MM.1S (cell line): ENCODE measurements around the gene NFRKB.
"Not testable (repeated sequence)": the region's sequence is repeated elsewhere in the genome, so short reads cannot be mapped to it uniquely, and the experiment has no call there.

Experiments
- DNase-seq: peaks from one replicate; pipeline ENCODE4 v3.0.0-alpha.2; 2015
- H2AFZ ChIP-seq: fragments of 300-600 bp; sonication (generic); 2 replicates; pipeline ENCODE4 v1.6.0; 2016; ENCODE audit warnings: antibody characterized with exemption, low read length
- H3F3A ChIP-seq: fragments of 300-600 bp; sonication (generic); 2 replicates; pipeline ENCODE4 v1.6.1; 2016; ENCODE audit warnings: mild to moderate bottlenecking, antibody characterized with exemption, low read length, moderate library complexity, mixed read lengths; ENCODE audit not compliant: insufficient read depth
- H3K27ac ChIP-seq: fragments of 300-600 bp; sonication (generic); 2 replicates; pipeline ENCODE4 v1.5.1; 2016; ENCODE audit warnings: mild to moderate bottlenecking, low read length
- H3K27me3 ChIP-seq: fragments of 300-600 bp; sonication (generic); replicated peaks from 2 replicates; pipeline ENCODE4 v1.6.0; 2016; ENCODE audit warnings: low read length; ENCODE audit not compliant: insufficient read depth
- H3K36me3 ChIP-seq: fragments of 300-600 bp; sonication (generic); replicated peaks from 2 replicates; pipeline ENCODE4 v1.6.1; 2016; ENCODE audit warnings: mild to moderate bottlenecking, low read length, mixed read lengths; ENCODE audit not compliant: insufficient read depth
- H3K4me1 ChIP-seq: fragments of 300-600 bp; sonication (generic); 2 replicates; pipeline ENCODE4 v1.6.1; 2016; ENCODE audit warnings: low read length, mixed read lengths
- H3K4me2 ChIP-seq: fragments of 300-600 bp; sonication (generic); 2 replicates; pipeline ENCODE4 v1.6.0; 2016; ENCODE audit warnings: low read depth, low read length
- H3K4me3 ChIP-seq: fragments of 300-600 bp; sonication (generic); 2 replicates; pipeline ENCODE4 v1.5.1; 2016; ENCODE audit warnings: low read length, mixed read lengths
- H3K79me2 ChIP-seq: fragments of 300-600 bp; sonication (generic); 2 replicates; pipeline ENCODE4 v1.6.1; 2016; ENCODE audit warnings: mixed run types, low read length, mixed read lengths
- H3K9ac ChIP-seq: fragments of 300-600 bp; sonication (generic); 2 replicates; pipeline ENCODE4 v1.6.1; 2016; ENCODE audit warnings: low read length, mixed read lengths
- H3K9me2 ChIP-seq: fragments of 300-600 bp; sonication (generic); replicated peaks from 2 replicates; pipeline ENCODE4 v1.6.1; 2016; ENCODE audit warnings: mild to moderate bottlenecking, low read length, mixed read lengths; ENCODE audit not compliant: insufficient read depth
- H3K9me3 ChIP-seq: fragments of 300-600 bp; sonication (generic); replicated peaks from 2 replicates; pipeline ENCODE4 v1.6.1; 2016; ENCODE audit warnings: mild to moderate bottlenecking, low read length, mixed read lengths; ENCODE audit not compliant: insufficient read depth
- H4K20me1 ChIP-seq: fragments of 300-600 bp; sonication (generic); 2 replicates; pipeline ENCODE4 v1.6.1; 2016; ENCODE audit warnings: mild to moderate bottlenecking, low read length, moderate library complexity, mixed read lengths; ENCODE audit not compliant: insufficient read depth
- CTCF ChIP-seq: fragments of 300-600 bp; sonication (generic); IDR thresholded peaks from 2 replicates; pipeline ENCODE4 v1.5.1; 2016; ENCODE audit warnings: antibody characterized with exemption, low read length, mixed read lengths
- EZH2 ChIP-seq: fragments of 300-600 bp; sonication (generic); optimal IDR thresholded peaks from 2 replicates; pipeline ENCODE3; 2017; ENCODE audit warnings: low read depth, mild to moderate bottlenecking, antibody characterized with exemption, low read length, mixed read lengths
- EZH2phosphoT487 ChIP-seq: fragments of 300-600 bp; sonication (generic); IDR thresholded peaks from 2 replicates; pipeline ENCODE4 v1.6.1; 2018; ENCODE audit warnings: antibody characterized with exemption, low read length

The NFRKB gene

GRCh38 chr11:129852125-129852740, 43.1 kb downstream of the NFRKB start:
- no peak overlapping the region for H3K4me2 ChIP-seq
- no peaks in the 10 kb centered on the region for H3K9me2 ChIP-seq
- no peak for DNase-seq

GRCh38 chr11:129849447-129850130, 45.8 kb downstream of the NFRKB start:
- Histone ChIP-seq H2AFZ (no peak overlapping the region), H3K9me3 (no peaks in the 10 kb centered on the region), H3K79me2 (no peaks in the 10 kb centered on the region), H3K27me3 (no peaks in the 10 kb centered on the region), H3K4me2 (no peak overlapping the region), H4K20me1 (no peaks in the 10 kb centered on the region), H3F3A (peaks cover 4% of the 10 kb centered on the region; the same call in 1 of the 2 replicates), H3K9ac (no peak overlapping the region), H3K36me3 (no peaks in the 10 kb centered on the region), H3K9me2 (no peaks in the 10 kb centered on the region), H3K27ac (no peak overlapping the region), H3K4me3 (no peak overlapping the region), H3K4me1 (peaks cover 6% of the 10 kb centered on the region)
- no peak for DNase-seq
- no peak for TF ChIP-seq EZH2
- TF ChIP-seq CTCF: no peak
- no peak for TF ChIP-seq EZH2phosphoT487

More at GRCh38 chr11:129852125-129852740, 43.1 kb downstream of the NFRKB start:
- Histone ChIP-seq H3K36me3 (no peaks in the 10 kb centered on the region), H2AFZ (no peak overlapping the region), H3F3A (no peaks in the 10 kb centered on the region), H3K9me3 (no peaks in the 10 kb centered on the region), H3K79me2 (no peaks in the 10 kb centered on the region), H3K9ac (no peak overlapping the region), H4K20me1 (no peaks in the 10 kb centered on the region), H3K4me3 (no peak overlapping the region), H3K27me3 (no peaks in the 10 kb centered on the region), H3K4me1 (no peaks in the 10 kb centered on the region), H3K27ac (no peak overlapping the region)
- TF ChIP-seq EZH2 (no peak), CTCF (no peak), EZH2phosphoT487 (no peak)

DNA sequence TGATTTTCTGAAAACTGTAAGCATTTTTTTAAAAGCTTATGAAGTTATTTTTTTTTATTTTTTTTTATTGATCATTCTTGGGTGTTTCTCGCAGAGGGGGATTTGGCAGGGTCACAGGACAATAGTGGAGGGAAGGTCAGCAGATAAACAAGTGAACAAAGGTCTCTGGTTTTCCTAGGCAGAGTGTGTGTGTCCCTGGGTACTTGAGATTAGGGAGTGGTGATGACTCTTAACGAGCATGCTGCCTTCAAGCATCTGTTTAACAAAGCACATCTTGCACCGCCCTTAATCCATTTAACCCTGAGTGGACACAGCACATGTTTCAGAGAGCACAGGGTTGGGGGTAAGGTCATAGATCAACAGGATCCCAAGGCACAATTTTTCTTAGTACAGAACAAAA, 48.0 kb downstream of the NFRKB start:
- H3K36me3 ChIP-seq, H3K4me2 ChIP-seq, H3K27ac ChIP-seq, H4K20me1 ChIP-seq, H3K9ac ChIP-seq, DNase-seq, H3K27me3 ChIP-seq, H3K4me3 ChIP-seq, H3F3A ChIP-seq, H3K79me2 ChIP-seq, H3K9me3 ChIP-seq, H3K4me1 ChIP-seq, H2AFZ ChIP-seq, H3K9me2 ChIP-seq: not testable (repeated sequence)
